GM12878 (cell line): ENCODE measurements around the gene SNF8. TPM values are rescaled to one million over a fixed set of nuclear protein-coding genes. Genes with fewer than 3 reads are reported as not detected.

Experiments
- ATAC-seq: fragments of 200-7000 bp; cut with Tn5 transposase; 3 replicates; pipeline ENCODE4 v1.9.1; 2020; ENCODE audit warnings: mild to moderate bottlenecking, moderate library complexity
- BruUV-seq: library from RNA; stranded (reverse); fragments of 400-500 nt; replicated peaks from 2 replicates; lab custom pipeline; 2021; lab: Mats Ljungman, UMichigan
- CTCF ChIA-PET: fragments of 300-600 bp; sonication (Branson Sonifier 250); formaldehyde crosslinking; extraction: SDS; loops from one replicate; lab custom pipeline; 2021; ENCODE audit warnings: inconsistent platforms; lab: Yijun Ruan, JAX
- POLR2A ChIA-PET: fragments of 350-600 bp; formaldehyde crosslinking; extraction: SDS; loops from one replicate; lab custom pipeline; 2021; ENCODE audit warnings: inconsistent platforms; lab: Charles Lee
- RAD21 ChIA-PET: fragments of 300-600 bp; sonication (Branson Sonifier 250); formaldehyde crosslinking; loops from one replicate; lab custom pipeline; 2023; ENCODE audit warnings: antibody characterized with exemption; ENCODE audit not compliant: unreplicated experiment; lab: Charles Lee
- SMC1A ChIA-PET: fragments of 300-600 bp; sonication (Branson Sonifier 250); formaldehyde crosslinking; loops from one replicate; lab custom pipeline; 2023; ENCODE audit not compliant: unreplicated experiment, uncharacterized antibody; lab: Charles Lee
- DNase-seq: peaks from one replicate; pipeline ENCODE4 v3.0.0-alpha.2; 2011; ENCODE audit warnings: low read depth, low spot score
- FAIRE-seq: peaks from 3 replicates; lab custom pipeline; 2011; peaks lifted over from hg19 to GRCh38; lab: Jason Lieb, UNC
- H2AFZ ChIP-seq: 2 replicates; pipeline ENCODE4 v1.6.0; 2011; ENCODE audit warnings: low read depth, low read length, control low read depth; ENCODE audit not compliant: control insufficient read depth
- H3K27ac ChIP-seq: 2 replicates; pipeline ENCODE4 v1.5.1; 2011; ENCODE audit warnings: control low read depth; ENCODE audit not compliant: control insufficient read depth, insufficient read depth
- H3K27me3 ChIP-seq, 2 experiments: replicated peaks in 1 of 2; 2 replicates each; pipeline versions ENCODE4 v1.6.0 to v1.6.1; 2011; ENCODE audit warnings: low read length in 1 of 2; ENCODE audit not compliant: control insufficient read depth in 2 of 2, insufficient read depth in 2 of 2
- H3K36me3 ChIP-seq, 2 experiments: 2 replicates each; pipeline ENCODE4 v1.5.1; 2011; ENCODE audit warnings: low read length in 1 of 2; ENCODE audit not compliant: control insufficient read depth in 2 of 2, insufficient read depth in 2 of 2
- H3K4me1 ChIP-seq: 2 replicates; pipeline ENCODE4 v1.6.1; 2011; ENCODE audit warnings: mild to moderate bottlenecking, low read length, moderate library complexity, mixed read lengths; ENCODE audit not compliant: control insufficient read depth, insufficient read depth
- H3K4me2 ChIP-seq: 2 replicates; pipeline ENCODE4 v1.6.0; 2011; ENCODE audit warnings: control low read depth; ENCODE audit not compliant: control insufficient read depth, insufficient read depth
- H3K4me3 ChIP-seq: fragments of 200-600 bp; sonication (generic); 2 replicates; pipeline ENCODE4 v1.5.1; 2016
- H3K79me2 ChIP-seq: 2 replicates; pipeline ENCODE4 v1.6.0; 2011; ENCODE audit warnings: low read length; ENCODE audit not compliant: control insufficient read depth, insufficient read depth
- H3K9ac ChIP-seq: 2 replicates; pipeline ENCODE4 v1.8.0; 2011; ENCODE audit warnings: low read length, control low read depth, mixed read lengths; ENCODE audit not compliant: control insufficient read depth, insufficient read depth
- H3K9me3 ChIP-seq: replicated peaks from 3 replicates; pipeline ENCODE4 v1.5.1; 2011; ENCODE audit warnings: mild to moderate bottlenecking, low read length; ENCODE audit not compliant: control insufficient read depth, insufficient read depth
- H4K20me1 ChIP-seq: 2 replicates; pipeline ENCODE4 v1.6.0; 2011; ENCODE audit not compliant: control insufficient read depth, insufficient read depth
- BMI1 ChIP-seq: fragments of 450-650 bp; IDR thresholded peaks from 2 replicates; pipeline ENCODE4 v1.6.1; 2016; ENCODE audit warnings: mild to moderate bottlenecking, moderate library complexity, borderline replicate concordance
- DPF2 ChIP-seq: fragments of 450-650 bp; IDR thresholded peaks from 2 replicates; pipeline ENCODE4 v1.6.1; 2017; ENCODE audit warnings: mild to moderate bottlenecking
- NKRF ChIP-seq: fragments of 450-650 bp; conservative IDR thresholded peaks from 2 replicates; pipeline ENCODE4 v1.6.1; 2017; ENCODE audit warnings: mild to moderate bottlenecking, moderate library complexity
- POLR2AphosphoS5 ChIP-seq: IDR thresholded peaks from 2 replicates; pipeline ENCODE4 v1.6.1; 2011; ENCODE audit warnings: mild to moderate bottlenecking, low read length, inconsistent platforms
- SREBF2 ChIP-seq: IDR thresholded peaks from 2 replicates; pipeline ENCODE4 v1.6.1; 2012; ENCODE audit warnings: mild to moderate bottlenecking, low read length
- YY1 ChIP-seq: IDR thresholded peaks from 2 replicates; pipeline ENCODE4 v1.6.1; 2011; ENCODE audit warnings: low read depth, mild to moderate bottlenecking, low read length
- ZBTB4 ChIP-seq: fragments of 450-650 bp; formaldehyde crosslinking; IDR thresholded peaks from 2 replicates; pipeline ENCODE4 v1.4.0; 2022; ENCODE audit warnings: mild to moderate bottlenecking, moderate library complexity
- WGBS: methylation state at CpG from one replicate; pipeline ENCODE4 v1.1.6; 2016; ENCODE audit warnings: low lambda C conversion rate; ENCODE audit not compliant: insufficient replicate concordance, insufficient coverage; ENCODE audit errors: missing lambda C conversion rate; 5-methylcytosine and 5-hydroxymethylcytosine counted together
- in situ Hi-C: fragments of 300-500 bp; cut with MboI; formaldehyde crosslinking; loops from 9 replicates; pipeline ENCODE4 v1.14.3; 2018; ENCODE audit warnings: mixed read lengths
- intact Hi-C: fragments of 100-400 bp; cut with micrococcal nuclease; formaldehyde crosslinking; loops from one replicate; pipeline ENCODE4 v1.14.2; 2022; ENCODE audit not compliant: unreplicated experiment
- polyA plus RNA-seq, 11 experiments: library from polyadenylated mRNA; depleted of rRNA in 4 of 11; unstranded in 6 of 11; stranded (reverse) in 5 of 11; fragments of >200 nt; fragmentation: Nextera tagmentation in 4 of 11; fragmentation: Illumina TruSeq in 1 of 11; extraction: Ambion mirVana in 4 of 11; extraction: Trizol in 1 of 11; gene quantifications; 1 replicate in 1 of 11; 2 replicates in 10 of 11; pipeline versions ENCODE4 v1.2.1 to v1.2.3, GENCODE V29; 2011 to 2016; ENCODE audit warnings: inconsistent platforms in 2 of 11, missing spikeins in 2 of 11, low read depth in 1 of 11
- total RNA-seq, 4 experiments: library from RNA; depleted of rRNA in 3 of 4; stranded (reverse); fragments of >200 nt in 3 of 4; fragmentation: Illumina TruSeq in 1 of 4; extraction: Trizol in 1 of 4; gene quantifications; 2 replicates each; pipeline versions ENCODE4 v1.2.1 to v1.2.3, GENCODE V29; 2013 to 2021
- TF ChIP-seq, protein P1 (sequence below): IDR thresholded peaks from 2 replicates; pipeline ENCODE4 v1.6.1; 2011; ENCODE audit warnings: borderline replicate concordance, low read depth, mild to moderate bottlenecking, moderate library complexity, mixed read lengths, low read length; ENCODE audit not compliant: insufficient read depth; ENCODE audit errors: extremely low read length
- TF ChIP-seq, protein P2 (sequence below): IDR thresholded peaks from 2 replicates; pipeline ENCODE4 v1.6.1; 2011; ENCODE audit warnings: low read depth, mild to moderate bottlenecking, low read length, moderate library complexity, borderline replicate concordance; ENCODE audit errors: extremely low read depth

SNF8 gene
- total and polyA plus RNA-seq, 10 of the 15 experiments (the other 5 are each of a cell fraction or from before 2014, with no cell fraction given), result 6.1 to 228 (median 95.6) TPM

- TF ChIP-seq ZBTB4 (CRISPR knock-in tag) (no peak), SREBF2 (no peak), DPF2 (peak; percentile 90)
- TF ChIP-seq, protein P1, sequence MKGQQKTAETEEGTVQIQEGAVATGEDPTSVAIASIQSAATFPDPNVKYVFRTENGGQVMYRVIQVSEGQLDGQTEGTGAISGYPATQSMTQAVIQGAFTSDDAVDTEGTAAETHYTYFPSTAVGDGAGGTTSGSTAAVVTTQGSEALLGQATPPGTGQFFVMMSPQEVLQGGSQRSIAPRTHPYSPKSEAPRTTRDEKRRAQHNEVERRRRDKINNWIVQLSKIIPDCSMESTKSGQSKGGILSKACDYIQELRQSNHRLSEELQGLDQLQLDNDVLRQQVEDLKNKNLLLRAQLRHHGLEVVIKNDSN, result no peak
Measured at GRCh38 chr17:48908047-48908843, 36.4 kb downstream of the SNF8 start, which contains the start of gene UBE2Z (continued).

- POLR2A ChIA-PET, result interaction anchor here (0.6 to 1.4 kb wide), 9 partner anchors 10 to 99 kb away, joined by 3 to 15 read pairs (median 4); partner anchors contain the start of genes ATP5MC1 and SNF8
- in situ Hi-C loops (no loop called here), intact Hi-C loops (loop anchor here (1.0 kb wide), 1 partner anchor 15 kb away; the partner anchor contains the start of gene ATP5MC1)
- Histone ChIP-seq H4K20me1 (no peaks in the 10 kb centered on the region), H3K9ac (peak overlapping the region; percentile 92), H3K79me2 (peaks cover 50% of the 10 kb centered on the region), H3K4me1 (peaks cover 9% of the 10 kb centered on the region; the same call in 1 of the 2 replicates), H3K4me3 (peak overlapping the region; percentile 84), H3K9me3 (no peaks in the 10 kb centered on the region), H3K4me2 (peak overlapping the region; percentile 95), H3K27me3 (no peaks in the 10 kb centered on the region), H3K36me3 (peaks cover 0 to 8% of the 10 kb centered on the region in 2 experiments), H3K27ac (peak overlapping the region; percentile 89), H2AFZ (peak overlapping the region; percentile 88)
- TF ChIP-seq POLR2AphosphoS5, result no peak
- TF ChIP-seq BMI1, result peak; percentile 62; the same call in 1 of the 2 replicates
- TF ChIP-seq, protein P2, sequence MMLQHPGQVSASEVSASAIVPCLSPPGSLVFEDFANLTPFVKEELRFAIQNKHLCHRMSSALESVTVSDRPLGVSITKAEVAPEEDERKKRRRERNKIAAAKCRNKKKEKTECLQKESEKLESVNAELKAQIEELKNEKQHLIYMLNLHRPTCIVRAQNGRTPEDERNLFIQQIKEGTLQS, result peak; percentile 10; the same call in 1 of the 2 replicates
- TF ChIP-seq NKRF, result 0 out of 2 replicates have a peak, but pooled peaks have one; percentile 62
- TF ChIP-seq YY1, result no peak
- no peak; the same call in 2 of the 3 replicates for ATAC-seq
- SMC1A ChIA-PET, result interaction anchor here (0.9 to 3.3 kb wide), 7 partner anchors 9 to 125 kb away, joined by 3 to 29 read pairs (median 4); partner anchors contain the start of gene ATP5MC1
- CTCF ChIA-PET, result interaction anchor here (0.5 to 3.3 kb wide), 4 partner anchors 14 to 283 kb away, joined by 3 to 21 read pairs (median 5); partner anchors contain the start of gene ATP5MC1
- RAD21 ChIA-PET, result interaction anchor here (0.6 to 2.7 kb wide), 7 partner anchors 8 to 1391 kb away, joined by 3 to 34 read pairs (median 3); partner anchors contain the start of gene ATP5MC1
- WGBS, result 0% methylated on average over 2 of the region's 2 CpGs
- DNase-seq, result no peak
- TSS peak; percentile 95 for BruUV-seq
- no peak for FAIRE-seq
Measured at GRCh38 chr17:48907713-48908046, 37.0 kb downstream of the SNF8 start.
